ENCODE data around the gene FAM241B. TPM values are rescaled to one million over a fixed set of nuclear protein-coding genes. Genes with fewer than 3 reads are reported as not detected.

FAM241B gene
- total and polyA plus RNA-seq, 10 donors = 0.77 to 3.2 (median 1.8) TPM

DNA sequence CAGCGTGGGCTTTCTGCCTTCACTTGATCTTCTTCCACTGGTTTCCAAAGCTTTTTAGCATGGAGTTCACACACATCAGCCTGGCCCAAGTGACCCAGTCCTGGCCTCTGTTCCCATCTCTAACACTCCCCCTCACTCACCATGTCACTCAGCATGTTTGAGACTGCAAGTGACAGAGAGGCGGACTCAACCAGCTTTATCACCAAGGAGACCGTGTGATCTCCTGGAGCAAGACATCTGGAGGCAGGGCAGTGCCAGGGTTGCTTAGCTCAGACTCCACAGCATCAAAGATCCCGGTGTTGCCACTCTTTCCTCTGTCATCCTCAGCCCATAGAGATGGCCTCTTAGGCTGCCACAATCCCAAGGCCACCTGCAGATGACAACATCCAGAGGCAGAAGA lies 39.4 kb downstream of the FAM241B start:
- Histone ChIP-seq H3K9me3 (peaks cover 0 to 8% (median 2%) of the 10 kb centered on the region in 8 donors), H3K27ac (no peak overlapping the region), H3K36me3 (no peaks in the 10 kb centered on the region), H3K4me1 (no peaks in the 10 kb centered on the region), H3K27me3 (replicated peaks in 1 of 7) (peaks cover 0 to 53% (median 0%) of the 10 kb centered on the region in 7 donors), H3K4me3 (no peak overlapping the region)
- no peak for DNase-seq
- intact Hi-C loops (cut with DNase I; ENCODE audit: low total_unique reads) = no loop called here
- no peak for TF ChIP-seq POLR2AphosphoS5 (IDR thresholded peaks at IDR 0.05)
- no peak for TF ChIP-seq POLR2A (IDR thresholded peaks at IDR 0.05)
- TF ChIP-seq, protein P1, sequence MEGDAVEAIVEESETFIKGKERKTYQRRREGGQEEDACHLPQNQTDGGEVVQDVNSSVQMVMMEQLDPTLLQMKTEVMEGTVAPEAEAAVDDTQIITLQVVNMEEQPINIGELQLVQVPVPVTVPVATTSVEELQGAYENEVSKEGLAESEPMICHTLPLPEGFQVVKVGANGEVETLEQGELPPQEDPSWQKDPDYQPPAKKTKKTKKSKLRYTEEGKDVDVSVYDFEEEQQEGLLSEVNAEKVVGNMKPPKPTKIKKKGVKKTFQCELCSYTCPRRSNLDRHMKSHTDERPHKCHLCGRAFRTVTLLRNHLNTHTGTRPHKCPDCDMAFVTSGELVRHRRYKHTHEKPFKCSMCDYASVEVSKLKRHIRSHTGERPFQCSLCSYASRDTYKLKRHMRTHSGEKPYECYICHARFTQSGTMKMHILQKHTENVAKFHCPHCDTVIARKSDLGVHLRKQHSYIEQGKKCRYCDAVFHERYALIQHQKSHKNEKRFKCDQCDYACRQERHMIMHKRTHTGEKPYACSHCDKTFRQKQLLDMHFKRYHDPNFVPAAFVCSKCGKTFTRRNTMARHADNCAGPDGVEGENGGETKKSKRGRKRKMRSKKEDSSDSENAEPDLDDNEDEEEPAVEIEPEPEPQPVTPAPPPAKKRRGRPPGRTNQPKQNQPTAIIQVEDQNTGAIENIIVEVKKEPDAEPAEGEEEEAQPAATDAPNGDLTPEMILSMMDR (IDR thresholded peaks at IDR 0.05 in 8 of 11, conservative IDR thresholded peaks at IDR 0.05 in 3 of 11) = no peak
- 71 to 90% (median 77%) methylated on average over 4 of the region's 4 CpGs for WGBS, 5 donors

DNA sequence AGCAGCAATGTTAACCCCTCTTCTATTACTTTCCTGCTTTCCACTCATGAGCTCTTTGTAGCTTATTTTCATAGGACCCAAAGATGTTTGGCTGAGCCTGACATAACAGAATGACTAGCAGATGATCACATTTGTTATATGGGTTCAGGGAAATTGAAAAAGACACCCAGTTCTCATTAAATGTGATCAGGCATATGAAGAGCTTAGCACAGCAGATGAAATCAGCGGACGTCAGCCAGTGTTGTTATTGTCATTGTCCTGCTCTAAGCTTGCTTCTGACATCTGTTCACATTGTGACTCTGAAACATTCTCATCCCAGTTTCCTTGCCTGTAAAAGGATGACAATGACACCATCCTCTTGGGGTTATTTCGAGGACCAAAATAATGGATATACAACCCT lies 43.5 kb downstream of the FAM241B start:
- DNase-seq = peak; percentile 1
- H3K4me1 ChIP-seq = no peaks in the 10 kb centered on the region
- no peaks in the 10 kb centered on the region for H3K36me3 ChIP-seq
- H3K9me3 ChIP-seq = peaks cover 0 to 8% (median 2%) of the 10 kb centered on the region in 8 donors
- TF ChIP-seq POLR2AphosphoS5 (IDR thresholded peaks at IDR 0.05) = no peak
- no peak for TF ChIP-seq POLR2A (IDR thresholded peaks at IDR 0.05)
- TF ChIP-seq, protein P1 (IDR thresholded peaks at IDR 0.05 in 8 of 11, conservative IDR thresholded peaks at IDR 0.05 in 3 of 11) = no peak
- WGBS, 5 donors = 82 to 91% (median 89%) methylated on average over 3 of the region's 3 CpGs
- peaks cover 0 to 45% (median 0%) of the 10 kb centered on the region in 7 donors for H3K27me3 ChIP-seq (replicated peaks in 1 of 7)
- H3K4me3 ChIP-seq = no peak overlapping the region
- intact Hi-C loops (cut with DNase I; ENCODE audit: low total_unique reads) = no loop called here
- H3K27ac ChIP-seq = no peak overlapping the region

DNA sequence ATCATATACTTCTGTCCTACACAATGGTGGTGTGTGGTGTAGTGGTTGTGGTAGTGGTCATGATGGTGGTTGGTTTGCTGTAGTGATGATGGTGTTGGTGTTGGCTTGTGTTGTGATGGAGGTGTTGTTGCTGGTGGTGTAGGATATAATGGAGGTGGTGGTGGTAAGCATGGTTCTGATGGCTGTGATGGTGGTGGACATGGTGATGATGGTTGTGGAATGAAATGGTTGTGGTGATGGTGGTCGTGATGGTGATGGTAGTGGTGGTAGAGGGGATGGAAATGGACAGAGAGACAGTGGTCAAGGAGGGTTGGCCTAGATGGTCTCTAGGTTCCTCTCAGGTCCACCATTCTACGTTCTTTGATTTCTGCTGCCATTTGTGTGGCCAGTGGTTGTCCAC lies 44.7 kb downstream of the FAM241B start:
- peak; percentile 3 for DNase-seq
- H3K4me1 ChIP-seq = no peaks in the 10 kb centered on the region
- no peak overlapping the region for H3K4me3 ChIP-seq
- H3K36me3 ChIP-seq = no peaks in the 10 kb centered on the region
- H3K9me3 ChIP-seq = peaks cover 0 to 8% (median 2%) of the 10 kb centered on the region in 8 donors
- H3K27ac ChIP-seq = no peak overlapping the region
- peaks cover 0 to 43% (median 3%) of the 10 kb centered on the region in 7 donors for H3K27me3 ChIP-seq (replicated peaks in 1 of 7)
- intact Hi-C loops (cut with DNase I; ENCODE audit: low total_unique reads) = no loop called here
- WGBS, 5 donors = 60 to 75% (median 72%) methylated on average over 2 of the region's 2 CpGs
- no peak for TF ChIP-seq POLR2A (IDR thresholded peaks at IDR 0.05)
- TF ChIP-seq, protein P1 (IDR thresholded peaks at IDR 0.05 in 8 of 11, conservative IDR thresholded peaks at IDR 0.05 in 3 of 11) = no peak
- TF ChIP-seq POLR2AphosphoS5 (IDR thresholded peaks at IDR 0.05) = no peak

DNA sequence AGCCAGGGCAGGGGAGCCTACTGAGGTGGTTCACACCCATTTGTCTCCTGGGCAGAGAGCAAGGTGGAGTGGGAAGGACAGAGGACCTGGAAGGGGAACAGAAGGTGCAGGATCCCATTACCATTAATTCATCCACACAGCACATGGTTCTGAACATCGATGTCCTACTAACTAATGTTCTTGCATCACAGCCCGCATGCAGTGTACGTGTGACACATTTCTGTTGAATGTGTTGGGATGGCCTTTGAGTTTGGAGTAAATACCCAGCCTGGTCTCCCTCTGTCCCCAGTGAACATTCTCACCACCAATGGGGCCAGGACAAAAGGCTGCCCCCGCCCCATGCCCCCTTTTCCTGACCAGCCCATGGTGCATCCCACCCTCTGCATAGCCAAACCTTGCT lies 46.3 kb downstream of the FAM241B start:
- peaks cover 0 to 6% (median 2%) of the 10 kb centered on the region in 8 donors for H3K9me3 ChIP-seq
- H3K4me1 ChIP-seq = no peaks in the 10 kb centered on the region
- TF ChIP-seq POLR2A (IDR thresholded peaks at IDR 0.05) (no peak), POLR2AphosphoS5 (IDR thresholded peaks at IDR 0.05) (no peak)
- TF ChIP-seq, protein P1 (IDR thresholded peaks at IDR 0.05 in 8 of 11, conservative IDR thresholded peaks at IDR 0.05 in 3 of 11) = no peak
- intact Hi-C loops (cut with DNase I; ENCODE audit: low total_unique reads) = no loop called here
- no peaks in the 10 kb centered on the region for H3K36me3 ChIP-seq
- DNase-seq = peak; percentile 34
- peaks cover 0 to 53% (median 3%) of the 10 kb centered on the region in 7 donors for H3K27me3 ChIP-seq (replicated peaks in 1 of 7)
- H3K4me3 ChIP-seq = no peak overlapping the region
- H3K27ac ChIP-seq = no peak overlapping the region
- WGBS, 5 donors = 62 to 100% (median 78%) methylated on average over 4 of the region's 4 CpGs

All from spleen (tissue), 11 donors.